Hematopoietic multipotent progenitor cell (in vitro differentiated cells): Measurements from ENCODE around the gene ZFYVE9. TPM values are rescaled to one million over a fixed set of nuclear protein-coding genes. Genes with fewer than 3 reads are reported as not detected.
"Not testable (repeated sequence)": the region's sequence is repeated elsewhere in the genome, so short reads cannot be mapped to it uniquely, and the experiment has no call there.

Experiments
- DNase-seq, 3 donors: peaks; one replicate each; pipeline ENCODE4 v3.0.0-alpha.2; 2011 to 2015; ENCODE audit warnings: low read depth in 2 of 3, low spot score in 2 of 3
- total RNA-seq: library from RNA; depleted of rRNA; stranded (reverse); fragments of >200 nt; gene quantifications from one replicate; pipeline ENCODE4 v1.2.3, GENCODE V29; 2012

ZFYVE9 gene
- total RNA-seq, 1 donor, result 4.8 TPM

DNA sequence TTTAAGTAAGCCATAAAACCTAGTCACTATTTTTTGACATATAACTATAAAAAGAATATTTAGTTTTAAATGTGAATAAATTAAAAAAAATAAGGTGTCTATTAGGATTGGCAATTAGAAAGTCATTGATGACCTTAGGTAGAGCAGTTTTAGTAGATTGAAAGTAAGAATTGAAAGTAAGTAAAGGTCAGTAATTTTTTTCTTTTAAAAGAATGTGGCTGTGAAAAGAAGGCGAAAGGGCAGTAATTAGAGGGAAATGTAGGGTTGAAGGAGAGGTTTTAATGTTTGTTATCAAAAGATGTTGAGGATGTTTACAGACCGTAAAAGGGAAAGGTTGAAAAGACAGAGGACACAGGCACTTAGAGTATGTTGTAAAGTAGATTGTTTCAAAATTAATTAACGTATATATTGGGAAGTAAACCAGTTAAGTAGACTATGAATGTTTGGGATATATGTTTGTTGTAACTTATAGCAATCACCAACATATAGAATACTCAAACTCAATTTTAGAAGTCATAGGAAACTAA is 41.0 kb downstream of the ZFYVE9 start:
- DNase-seq, result no peak

GRCh38 chr1:52186449-52186848 is 44.6 kb downstream of the ZFYVE9 start:
- no peak for DNase-seq

GRCh38 chr1:52189898-52190480 is 48.1 kb downstream of the ZFYVE9 start:
- no peak for DNase-seq

GRCh38 chr1:52190500-52191252 is 48.8 kb downstream of the ZFYVE9 start:
- no peak for DNase-seq

- DNase-seq, result no peak
Observed at GRCh38 chr1:52191395-52191965, 49.6 kb downstream of the ZFYVE9 start.

DNA sequence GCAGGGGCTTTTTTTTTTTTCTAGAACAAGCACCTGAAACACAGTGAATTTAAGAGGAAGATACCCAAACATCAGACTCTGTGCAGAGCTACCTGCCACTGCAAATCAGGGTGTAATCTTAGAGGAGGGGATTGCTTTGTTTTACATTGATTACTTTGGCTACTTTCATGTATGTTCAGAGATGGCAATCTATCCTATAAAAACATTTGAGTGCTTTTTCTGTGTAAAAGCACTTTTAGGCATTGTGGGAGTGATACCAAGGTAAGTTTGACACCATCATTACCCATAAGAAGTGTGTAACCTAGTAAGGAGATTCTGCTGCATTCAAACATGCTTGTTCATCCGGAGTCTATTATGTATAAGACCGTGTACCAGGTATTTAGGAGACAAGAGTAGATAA is 50.1 kb downstream of the ZFYVE9 start:
- no peak for DNase-seq

DNA sequence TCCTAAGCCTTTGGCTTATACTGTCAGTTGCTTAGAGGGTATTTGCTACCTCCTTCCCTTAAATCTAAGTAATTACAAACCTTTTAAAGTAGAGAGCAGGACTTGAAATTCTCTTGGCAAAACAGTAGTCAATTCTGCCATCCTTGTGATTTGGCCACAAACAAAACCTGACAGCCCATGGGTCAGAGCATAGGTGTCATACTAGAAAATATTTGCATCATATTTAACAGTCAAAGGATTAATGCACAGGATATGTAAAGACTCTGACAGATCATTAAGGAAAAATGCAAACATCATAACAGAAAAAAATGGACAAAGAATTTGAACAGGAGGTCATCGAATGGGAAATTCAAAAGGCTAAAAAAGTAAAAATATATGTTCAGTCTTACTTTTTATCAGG is 50.5 kb downstream of the ZFYVE9 start:
- no peak for DNase-seq

- no peak for DNase-seq
Observed at GRCh38 chr1:52193985-52194384, 52.1 kb downstream of the ZFYVE9 start.

DNA sequence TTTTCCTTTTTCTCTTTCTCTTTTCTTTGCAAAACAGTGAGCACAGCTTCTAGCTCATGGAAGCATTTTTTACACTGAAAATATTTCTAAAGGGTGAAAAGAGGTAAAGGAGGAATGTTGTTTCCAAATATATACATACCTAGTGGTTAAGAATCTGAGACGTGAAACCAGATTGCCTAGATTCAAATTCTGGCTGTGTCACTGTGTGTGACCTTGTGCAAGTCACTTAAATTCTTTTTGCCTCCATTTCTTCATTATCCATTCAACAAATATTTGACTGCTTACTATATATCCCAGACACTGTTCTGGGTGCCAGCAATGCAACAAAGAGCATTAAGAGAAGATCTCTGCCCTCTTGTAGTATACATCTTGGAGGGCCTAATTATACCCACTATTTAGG is 53.3 kb downstream of the ZFYVE9 start:
- no peak for DNase-seq

DNA sequence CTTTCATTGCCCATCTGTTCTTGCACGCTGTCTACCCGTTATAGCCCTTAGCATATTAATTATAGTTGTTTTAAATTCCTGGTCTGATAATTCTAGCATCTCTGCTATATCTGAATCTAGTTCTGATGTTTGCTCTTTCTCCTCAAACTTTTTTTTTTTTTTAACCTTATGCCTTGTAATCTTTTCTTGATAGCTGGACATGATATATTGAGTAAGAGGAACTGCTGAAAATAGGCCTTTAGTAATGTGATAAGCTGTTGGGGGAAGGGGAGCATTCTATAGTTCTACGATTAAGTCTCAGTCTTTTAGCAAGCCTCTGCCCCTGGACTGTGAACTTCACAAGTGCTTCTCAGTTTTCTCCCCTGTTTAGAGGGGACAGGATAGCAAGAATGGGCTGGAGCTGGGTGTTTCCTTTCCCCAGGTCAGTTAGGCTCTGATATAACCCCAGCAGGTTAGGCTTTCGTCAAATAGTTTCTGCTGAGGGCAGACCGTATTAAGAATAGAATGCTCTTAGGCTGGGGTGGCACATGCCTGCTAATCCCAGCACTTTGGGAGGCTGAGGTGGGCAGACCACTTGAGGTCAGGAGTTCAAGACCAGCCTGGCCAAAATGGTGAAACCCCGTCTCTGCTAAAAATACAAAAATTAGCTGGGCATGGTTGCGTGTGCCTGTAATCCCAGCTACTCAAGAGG is 62.2 kb downstream of the ZFYVE9 start:
- peak in 1 of 3 donors; percentile 15 for DNase-seq

DNA sequence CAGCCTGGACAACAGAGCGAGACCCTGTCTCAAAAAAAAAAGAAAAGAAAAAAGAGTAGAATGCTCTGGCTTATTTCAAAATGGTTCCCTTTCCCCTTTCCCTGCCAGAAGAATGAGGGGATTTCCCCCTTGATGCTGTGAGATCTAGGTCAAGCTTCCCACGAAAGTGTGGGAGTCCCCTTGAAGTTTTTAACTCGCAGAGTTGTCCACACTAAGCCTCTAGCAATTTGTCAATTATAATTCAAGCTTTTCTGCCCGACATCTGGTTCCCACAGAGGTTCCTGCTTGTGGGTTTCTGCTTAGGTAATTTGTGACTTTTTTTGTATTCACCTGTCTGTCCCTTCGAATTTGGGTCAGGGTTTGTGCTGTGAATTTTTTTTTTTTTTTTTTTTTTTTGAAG is 62.8 kb downstream of the ZFYVE9 start:
- no peak for DNase-seq

- DNase-seq, result not testable (repeated sequence)
Observed at GRCh38 chr1:52206686-52207085, 64.8 kb downstream of the ZFYVE9 start.

DNA sequence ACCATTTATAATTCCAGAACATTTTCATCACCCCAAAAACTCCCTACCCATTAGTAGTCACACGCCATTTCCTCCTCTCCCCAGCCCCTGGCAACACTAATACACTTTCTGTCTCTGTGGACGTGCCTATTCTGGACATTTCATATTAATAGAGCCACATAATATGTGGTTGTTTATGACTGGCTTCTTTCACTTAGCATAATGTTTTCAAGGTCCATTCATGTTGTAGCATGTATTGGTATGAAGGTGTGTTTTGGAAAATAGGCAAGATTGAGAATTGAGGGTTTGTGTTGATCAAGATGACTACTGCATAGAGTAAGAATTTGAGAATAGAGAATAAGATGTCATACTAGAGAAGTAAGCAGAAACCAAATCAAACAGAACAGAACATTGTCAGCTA is 67.5 kb downstream of the ZFYVE9 start:
- no peak for DNase-seq

GRCh38 chr1:52210044-52210443 is 68.2 kb downstream of the ZFYVE9 start:
- DNase-seq, result no peak

GRCh38 chr1:52216907-52217458 is 75.1 kb downstream of the ZFYVE9 start:
- no peak for DNase-seq

DNA sequence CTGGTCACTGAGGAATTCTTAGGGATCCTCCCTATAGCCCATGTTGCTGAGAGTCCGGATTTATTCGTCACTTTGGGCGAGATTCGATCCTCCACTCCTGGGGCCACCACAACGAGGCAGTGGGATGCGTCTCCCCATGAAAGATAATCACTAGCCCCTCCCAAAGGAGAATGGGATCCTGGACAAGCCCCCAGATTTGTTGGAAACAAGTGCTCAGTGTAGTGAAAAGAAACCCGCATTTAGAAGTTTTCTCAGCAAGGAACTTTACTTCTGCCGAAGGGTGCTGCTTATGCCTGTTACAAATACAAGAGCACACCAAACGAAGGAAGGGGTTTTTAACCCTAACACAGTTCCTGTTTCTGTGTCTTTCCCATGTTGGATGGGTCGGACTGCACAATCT is 83.3 kb downstream of the ZFYVE9 start:
- DNase-seq, result no peak

DNA sequence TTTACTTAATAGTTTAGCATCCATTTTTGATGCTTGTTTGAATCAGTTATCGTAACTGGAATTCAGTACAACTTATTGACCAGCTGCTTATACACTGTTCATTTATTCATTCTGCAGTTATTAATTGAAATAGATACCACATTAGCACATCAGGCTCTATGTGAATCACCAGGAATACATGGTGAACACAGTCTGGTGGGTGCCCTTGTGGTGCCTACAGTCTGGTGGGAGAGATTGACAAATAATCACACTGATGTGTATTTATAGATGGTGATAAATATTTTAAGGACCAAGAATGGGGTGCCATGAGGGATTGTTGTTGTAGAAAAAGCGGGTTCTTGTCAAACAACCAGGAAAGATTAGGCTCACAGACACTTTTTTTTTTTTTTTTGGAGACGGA is 87.6 kb downstream of the ZFYVE9 start:
- no peak for DNase-seq

GRCh38 chr1:52233463-52233862 is 91.6 kb downstream of the ZFYVE9 start:
- DNase-seq, result no peak

DNA sequence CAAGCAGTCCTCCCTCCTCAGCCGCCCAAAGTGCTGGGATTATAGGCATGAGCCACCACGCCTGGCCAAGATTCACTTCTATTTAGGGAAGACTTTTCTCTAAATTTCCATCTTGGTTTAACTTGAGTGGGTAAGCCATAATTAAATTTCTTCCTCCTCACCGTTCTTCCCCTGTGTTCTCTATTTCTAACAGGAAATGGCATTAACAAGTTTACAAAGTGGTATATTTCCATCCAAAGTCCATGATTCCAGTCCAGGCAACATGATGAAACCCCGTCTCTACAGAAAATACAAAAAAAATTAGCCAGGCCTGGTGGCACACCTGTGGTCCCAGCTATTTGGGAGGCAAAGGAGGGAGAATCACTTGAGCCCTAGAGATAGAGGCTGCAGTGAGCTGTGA is 92.1 kb downstream of the ZFYVE9 start:
- no peak for DNase-seq

GRCh38 chr1:52234708-52235107 is 92.8 kb downstream of the ZFYVE9 start:
- DNase-seq, result no peak

GRCh38 chr1:52235646-52236045 is 93.8 kb downstream of the ZFYVE9 start:
- DNase-seq, result no peak
